Suppressor macrophage (primary cell): ENCODE results near the gene CPNE6.

Experiments
- DNase-seq, 4 experiments: peaks; one replicate each; pipeline ENCODE4 v3.0.0-alpha.2; 2020 to 2022

The CPNE6 gene

GRCh38 chr14:24106672-24107271, 35.4 kb downstream of the CPNE6 start:
- no peak for DNase-seq

DNA sequence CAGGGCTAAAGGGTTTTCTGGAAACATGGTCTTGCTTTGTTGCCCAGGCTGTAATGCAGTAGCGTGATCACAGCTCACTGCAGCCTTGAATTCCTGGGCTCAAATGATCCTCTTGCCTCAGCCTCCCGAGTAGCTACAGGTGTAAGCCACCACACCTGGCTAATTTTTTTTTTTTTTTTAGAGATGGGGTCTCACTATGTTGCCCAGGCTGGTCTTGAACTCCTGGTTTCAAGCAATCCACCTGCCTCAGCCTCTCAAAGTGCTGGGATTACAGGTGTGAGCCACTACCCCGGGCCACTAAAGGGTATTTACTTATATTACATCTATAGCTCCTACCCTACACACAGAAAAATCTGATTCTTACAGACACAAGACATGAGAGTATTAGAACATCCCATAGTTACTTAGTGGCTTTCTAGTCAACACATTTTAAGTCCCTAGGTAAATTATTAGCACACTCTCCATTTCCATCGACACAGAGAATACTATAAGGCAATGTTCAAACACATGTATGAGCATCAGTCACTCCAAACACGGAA, 37.0 kb downstream of the CPNE6 start:
- DNase-seq: no peak

DNA sequence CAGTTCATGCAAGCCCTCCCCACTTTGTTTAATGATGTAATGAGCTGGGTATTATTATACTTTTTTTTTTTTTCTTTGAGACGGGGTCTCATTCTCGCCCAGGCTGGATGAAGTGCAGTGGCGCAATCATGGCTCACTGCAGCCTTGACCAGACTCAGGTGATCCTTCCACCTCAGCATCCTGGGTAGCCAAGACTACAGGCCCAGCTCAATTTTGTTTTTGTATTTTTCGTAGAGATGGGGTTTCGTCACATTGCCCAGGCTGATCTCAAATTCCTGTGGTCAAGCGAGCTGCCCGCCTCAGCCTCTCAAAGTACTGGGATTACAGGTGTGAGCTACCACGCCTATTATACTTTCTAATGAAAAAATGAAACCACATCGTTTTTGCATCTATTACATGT, 38.7 kb downstream of the CPNE6 start:
- DNase-seq: no peak

DNA sequence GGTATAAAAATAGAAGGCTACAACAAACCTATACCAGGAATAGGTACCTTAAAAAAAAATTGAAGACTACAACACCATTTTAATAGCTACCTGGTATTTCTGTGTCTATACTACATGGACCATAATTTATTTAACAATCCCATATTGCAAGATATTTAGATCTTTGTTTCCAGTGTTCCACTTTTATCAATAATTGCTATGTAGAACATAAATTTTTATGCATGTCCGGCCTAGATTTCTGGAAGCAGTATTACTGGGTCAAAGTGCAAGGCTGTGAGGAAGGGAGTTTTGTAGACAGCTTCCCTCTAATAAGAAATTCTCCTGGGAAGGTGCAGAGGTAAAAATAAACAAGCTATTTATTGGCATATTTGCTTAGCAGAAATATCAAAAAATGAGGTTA, 39.2 kb downstream of the CPNE6 start:
- no peak for DNase-seq

DNA sequence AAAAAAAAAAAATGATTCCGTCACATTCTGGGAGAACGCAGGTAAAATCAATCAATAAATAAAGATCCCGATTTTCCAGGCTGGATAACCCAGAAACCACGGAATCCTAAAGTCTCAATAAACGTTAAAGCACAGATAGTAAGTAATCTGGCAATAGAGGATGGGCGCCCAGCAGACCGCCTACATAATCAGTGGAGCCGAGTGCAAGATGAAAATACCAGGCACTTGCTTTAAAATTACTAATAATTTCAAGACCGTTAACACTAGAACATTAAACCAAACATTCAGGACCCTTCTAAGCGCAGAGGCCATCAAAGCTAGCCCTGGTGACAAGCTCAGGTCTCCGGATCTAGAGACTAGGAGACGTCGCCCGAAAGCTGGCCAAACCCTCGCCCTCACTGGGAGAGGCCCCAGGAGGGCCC, 42.0 kb downstream of the CPNE6 start:
- no peak for DNase-seq

DNA sequence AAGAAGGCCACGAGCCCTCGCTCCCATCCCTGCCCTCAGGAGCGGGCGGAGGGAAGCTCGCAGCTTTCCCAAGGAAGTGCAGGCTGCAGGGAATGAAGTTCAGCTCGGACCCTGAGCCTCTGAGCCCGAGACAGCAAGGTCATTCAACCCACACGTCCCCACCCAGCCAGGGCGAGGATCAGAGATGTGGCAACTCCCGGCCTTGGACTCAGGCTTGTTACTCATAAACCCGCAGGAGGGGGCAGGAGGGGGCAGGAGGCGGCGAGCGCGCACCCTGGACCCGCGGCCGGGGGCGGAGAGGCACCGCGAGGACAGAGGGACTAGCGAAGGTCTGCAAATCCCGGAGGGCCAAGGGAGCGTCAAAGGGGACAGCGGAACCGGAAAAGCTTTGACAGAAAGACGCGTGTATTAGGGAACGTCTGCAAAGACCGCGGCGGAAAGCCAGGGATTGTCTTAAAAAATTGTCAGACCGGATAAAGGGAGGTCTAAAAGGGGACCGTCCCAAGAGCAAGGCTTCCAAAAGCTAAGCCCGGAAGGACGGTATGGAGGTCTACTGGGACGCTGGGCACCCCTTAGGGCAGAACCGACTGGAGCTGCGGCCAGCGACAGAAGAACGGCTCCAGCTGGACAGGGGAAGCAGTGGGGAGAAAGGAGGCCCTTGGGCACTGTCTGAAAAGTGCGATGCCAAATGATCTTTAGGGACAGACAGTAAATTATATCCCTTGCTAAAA, 42.6 kb downstream of the CPNE6 start:
- peak; percentile 95 to 98 (median 96) for DNase-seq

DNA sequence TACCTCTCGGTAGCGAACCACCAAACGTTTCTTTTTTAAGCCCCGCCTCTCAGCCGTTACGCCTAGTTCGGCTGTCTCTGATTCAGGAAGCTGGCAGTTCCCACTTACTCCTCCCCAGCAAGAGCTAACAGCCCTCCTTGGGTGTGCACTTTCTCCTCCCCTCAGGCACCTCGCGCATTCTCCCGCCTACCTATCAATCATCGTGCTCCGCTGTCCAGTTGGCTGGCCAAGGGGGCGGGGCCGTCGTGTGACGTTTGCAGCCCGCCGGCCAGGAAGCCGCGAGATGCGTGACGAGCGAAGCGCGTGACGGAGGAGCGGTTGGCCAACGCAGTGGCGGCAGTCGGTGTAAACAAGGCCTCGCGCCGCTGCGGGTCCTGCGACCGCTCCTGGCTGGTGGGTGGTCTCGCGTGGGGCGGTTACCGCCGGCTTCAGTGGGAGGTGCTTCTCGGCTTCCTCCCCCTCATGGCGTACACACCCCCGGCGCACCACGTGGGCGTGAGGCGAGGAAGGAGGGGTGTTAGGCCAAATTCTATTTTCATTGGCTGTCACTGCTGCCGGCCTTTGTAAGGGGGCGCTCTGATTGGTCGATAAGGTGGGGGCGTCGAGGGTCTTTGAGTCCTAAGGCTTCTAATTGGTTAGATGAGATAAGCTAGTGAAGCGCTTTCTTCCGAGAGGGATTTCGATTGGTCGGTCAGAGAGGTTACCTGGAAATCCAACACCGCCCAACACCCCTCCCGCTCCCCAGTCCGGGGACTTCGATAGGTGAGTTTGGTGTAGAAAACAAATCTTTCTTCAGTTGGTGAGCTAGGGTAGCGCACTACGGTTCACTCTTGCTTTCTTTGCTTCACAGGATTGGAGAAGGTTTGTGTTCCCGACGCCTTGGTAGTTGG, 43.4 kb downstream of the CPNE6 start, which contains the start of the genes DCAF11 and NRL:
TSS of gene DCAF11 (plus strand) at position 246 of the 890 bp plus-strand sequence. CDS start 818 bp downstream, outside the sequence.
TSS of gene NRL (minus strand) at position 418 of the 890 bp plus-strand sequence. CDS start 32,101 bp downstream, outside the sequence.
- DNase-seq: peak; percentile 99 to 100 (median 100)

DNA sequence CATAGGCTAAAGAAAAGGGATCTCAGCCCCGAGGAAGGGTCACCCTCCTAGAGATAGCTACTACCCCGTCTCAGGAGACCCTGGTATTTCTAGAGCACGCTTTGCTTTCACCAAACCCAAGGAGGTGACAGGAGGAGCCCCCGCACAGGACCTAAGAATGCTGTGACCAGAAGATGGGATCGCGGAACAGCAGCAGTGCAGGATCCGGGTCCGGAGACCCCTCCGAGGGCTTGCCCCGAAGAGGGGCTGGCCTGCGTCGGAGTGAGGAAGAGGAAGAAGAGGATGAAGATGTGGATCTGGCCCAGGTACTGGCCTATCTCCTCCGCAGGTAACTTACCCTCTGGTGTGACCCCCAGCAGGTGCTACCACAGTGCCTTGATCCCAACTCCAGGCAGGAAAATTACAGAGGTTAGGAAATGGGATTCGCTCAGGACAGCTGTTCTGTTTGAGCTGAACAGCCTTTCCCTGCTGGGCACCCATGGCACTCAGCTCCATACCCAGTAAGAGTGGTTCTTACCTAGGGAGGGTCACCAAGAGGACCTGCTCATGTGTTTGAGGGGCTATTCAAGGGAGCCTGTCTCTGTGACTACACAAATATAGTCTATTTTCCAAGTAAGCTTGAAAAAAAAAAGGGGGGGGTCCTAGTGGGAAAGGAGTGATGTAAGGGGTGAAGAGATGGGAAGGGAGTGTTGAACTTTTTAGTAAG, 44.2 kb downstream of the CPNE6 start:
- no peak for DNase-seq

DNA sequence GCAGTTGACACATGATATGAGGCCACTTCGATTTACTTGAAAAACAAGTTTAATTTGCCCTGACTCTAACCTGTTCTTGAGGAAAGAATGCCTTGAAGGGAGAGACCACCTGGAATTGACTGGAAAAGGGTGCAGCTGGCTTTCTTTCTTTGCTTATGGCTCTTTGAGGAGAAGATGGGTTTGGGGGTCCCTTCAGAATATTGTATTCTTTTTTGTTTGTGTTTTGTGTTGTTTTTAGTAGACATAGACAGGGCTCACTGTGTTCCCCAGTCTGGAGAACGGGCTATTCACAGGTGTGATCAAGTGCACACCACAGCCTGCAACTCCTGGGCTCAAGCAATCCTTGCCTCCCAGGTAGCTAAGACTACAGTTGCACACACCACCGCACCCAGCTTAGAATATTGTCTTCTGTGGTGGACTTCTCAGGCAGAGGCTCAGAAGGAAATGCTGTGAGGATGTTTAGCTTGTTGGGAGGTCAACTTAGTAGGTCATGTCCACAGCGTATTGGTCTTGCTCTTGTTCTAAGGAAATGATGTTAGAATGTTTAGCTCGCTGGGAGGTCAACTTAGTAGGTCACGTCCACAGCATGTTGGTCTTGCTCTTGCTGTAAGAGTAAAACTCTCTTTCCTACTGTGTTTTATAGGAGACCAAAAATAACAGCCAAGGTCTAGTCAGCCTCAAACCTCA, 44.9 kb downstream of the CPNE6 start:
- DNase-seq: no peak

DNA sequence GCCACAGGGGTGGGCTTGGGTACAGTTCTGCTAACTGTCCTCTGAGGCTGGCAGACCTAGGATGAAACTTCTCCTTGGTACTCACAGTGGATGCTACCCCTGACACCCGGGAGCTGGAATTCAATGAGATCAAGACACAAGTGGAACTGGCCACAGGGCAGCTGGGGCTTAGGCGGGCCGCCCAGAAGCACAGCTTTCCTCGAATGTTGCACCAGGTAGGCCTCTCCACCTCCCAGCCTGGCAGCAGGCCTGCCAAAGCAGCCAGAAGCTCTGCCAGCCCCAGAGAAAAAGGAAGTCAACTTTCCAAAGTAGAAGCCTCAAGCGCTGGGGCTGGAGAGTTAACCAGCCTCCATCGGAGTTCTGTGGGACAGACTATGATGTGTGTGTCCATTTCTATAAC, 45.8 kb downstream of the CPNE6 start:
- no peak for DNase-seq

DNA sequence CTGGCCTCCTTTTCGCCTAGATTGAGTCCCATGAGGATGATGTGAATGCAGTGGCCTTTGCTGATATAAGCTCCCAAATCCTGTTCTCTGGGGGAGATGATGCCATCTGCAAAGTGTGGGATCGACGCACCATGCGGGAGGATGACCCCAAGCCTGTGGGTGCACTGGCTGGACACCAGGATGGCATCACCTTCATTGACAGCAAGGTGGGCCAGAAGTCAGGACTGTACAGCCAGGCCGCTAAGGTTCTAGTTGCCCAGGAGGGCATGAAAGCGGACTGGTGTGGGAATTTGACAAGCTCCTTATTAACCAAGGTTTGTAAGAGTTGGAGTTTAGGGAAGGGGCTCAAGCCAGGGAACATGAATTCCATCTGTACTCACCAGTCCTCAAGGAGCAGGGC, 48.3 kb downstream of the CPNE6 start:
- DNase-seq: no peak

GRCh38 chr14:24121210-24121609, 49.8 kb downstream of the CPNE6 start:
- DNase-seq: no peak

- no peak for DNase-seq
Observed at GRCh38 chr14:24122416-24122815, 51.1 kb downstream of the CPNE6 start.

GRCh38 chr14:24122898-24123297, 51.5 kb downstream of the CPNE6 start:
- no peak for DNase-seq

DNA sequence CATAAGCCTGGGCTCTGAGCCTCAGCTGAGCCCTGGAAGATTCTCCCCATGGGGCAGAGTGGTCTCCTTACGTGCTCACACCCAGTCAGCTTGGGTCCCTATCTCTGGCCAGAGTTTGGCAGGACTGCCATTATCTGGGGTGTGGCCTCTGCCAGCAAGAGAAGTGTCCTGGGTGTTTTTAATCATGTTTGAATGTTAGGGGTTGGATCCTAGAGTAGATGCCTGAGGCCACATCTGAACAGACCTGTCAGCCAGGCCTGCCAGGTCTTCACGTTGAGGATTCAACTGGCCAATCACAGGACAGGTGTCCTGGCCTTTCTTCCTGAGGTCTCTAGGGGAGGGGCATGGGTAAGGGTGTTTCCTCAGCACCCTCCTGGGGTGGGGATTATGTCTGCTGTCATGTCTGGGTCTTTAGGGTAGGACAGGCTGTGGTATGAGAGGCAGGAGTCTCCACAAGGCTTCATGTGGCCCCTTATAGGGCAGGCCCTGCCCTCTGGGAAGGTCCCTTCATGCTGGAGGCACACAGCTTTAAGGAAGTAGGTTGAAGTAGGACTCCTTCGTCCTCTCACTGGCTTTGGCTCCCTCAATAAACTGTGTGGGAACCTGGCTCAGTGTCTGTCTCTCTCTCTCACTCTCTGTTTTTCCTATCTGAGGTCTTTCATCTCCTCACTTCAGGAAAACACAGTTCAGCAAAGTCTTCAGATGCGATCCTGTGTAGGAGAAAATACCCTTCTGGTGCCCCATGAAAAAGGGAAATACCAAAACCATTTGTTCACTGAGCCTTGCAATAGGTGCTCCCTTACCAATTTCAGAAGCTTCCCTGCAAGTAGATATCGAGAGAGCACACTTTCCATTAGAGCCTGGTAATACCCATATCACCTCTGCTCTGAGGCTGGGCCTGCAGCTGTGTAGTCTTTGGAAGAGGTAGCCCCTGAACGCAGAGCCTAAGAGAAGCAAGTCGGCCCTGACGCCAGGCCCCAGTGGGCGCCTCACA, 52.4 kb downstream of the CPNE6 start:
- DNase-seq: no peak

DNA sequence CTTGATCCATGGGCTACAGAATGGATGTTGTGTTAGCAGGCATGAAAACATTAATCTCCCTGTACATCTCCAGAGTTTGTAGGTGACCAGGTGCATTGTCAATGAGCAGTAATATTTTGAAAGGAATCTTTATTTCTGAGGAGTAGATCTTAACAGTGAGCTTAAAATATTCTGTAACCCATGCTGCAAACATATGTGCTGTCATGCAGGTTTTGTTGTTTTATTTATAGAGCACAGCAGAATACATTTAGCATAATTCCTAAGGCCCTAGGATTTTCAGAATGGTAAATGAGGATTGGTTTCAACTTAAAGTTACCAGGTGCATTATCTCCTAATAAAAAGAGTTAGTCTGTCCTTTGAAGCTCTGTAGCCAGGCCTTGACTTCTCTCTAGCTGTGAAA, 55.6 kb downstream of the CPNE6 start:
- no peak for DNase-seq

- DNase-seq: no peak
Observed at GRCh38 chr14:24127673-24128072, 56.3 kb downstream of the CPNE6 start.
